MV-4-11 (cell line): ENCODE measurements around the gene PSMD12.

Experiments used
- DNase-seq: peaks from one replicate; lab custom pipeline; 2025; lab: John Stamatoyannopoulos, UW

The PSMD12 gene

GRCh38 chr17:67386965-67387551 lies 20.7 kb upstream of the PSMD12 start:
- DNase-seq: peak; percentile 47

GRCh38 chr17:67385122-67385988 lies 19.0 kb upstream of the PSMD12 start:
- no peak for DNase-seq

GRCh38 chr17:67381929-67382257 lies 15.5 kb upstream of the PSMD12 start:
- DNase-seq: no peak

GRCh38 chr17:67379251-67379630 lies 12.9 kb upstream of the PSMD12 start:
- DNase-seq: no peak

- DNase-seq: peak; percentile 66
Measured at GRCh38 chr17:67378454-67379250, 12.3 kb upstream of the PSMD12 start.

- DNase-seq: no peak
Measured at GRCh38 chr17:67377488-67378453, 11.4 kb upstream of the PSMD12 start.

GRCh38 chr17:67376737-67377487 lies 10.5 kb upstream of the PSMD12 start, which contains the start of gene PITPNC1:
Gene PITPNC1, plus strand, starts transcription at chr17:67377281.
- DNase-seq: peak; percentile 71

GRCh38 chr17:67376415-67376736 lies 10.0 kb upstream of the PSMD12 start:
- no peak for DNase-seq

GRCh38 chr17:67375716-67376115 lies 9.3 kb upstream of the PSMD12 start:
- DNase-seq: no peak

GRCh38 chr17:67375054-67375427 lies 8.7 kb upstream of the PSMD12 start:
- no peak for DNase-seq

- DNase-seq: peak; percentile 84
Measured at GRCh38 chr17:67374329-67375053, 8.1 kb upstream of the PSMD12 start.

GRCh38 chr17:67372751-67373150 lies 6.4 kb upstream of the PSMD12 start:
- DNase-seq: no peak

- DNase-seq: no peak
Measured at GRCh38 chr17:67369676-67370075, 3.3 kb upstream of the PSMD12 start.

GRCh38 chr17:67365738-67366192 lies 612 bp downstream of the PSMD12 start:
- peak; percentile 53 for DNase-seq

GRCh38 chr17:67364847-67365737 lies 1.3 kb downstream of the PSMD12 start:
- no peak for DNase-seq

GRCh38 chr17:67362173-67362572 lies 4.2 kb downstream of the PSMD12 start:
- no peak for DNase-seq

- no peak for DNase-seq
Measured at GRCh38 chr17:67360880-67361279, 5.5 kb downstream of the PSMD12 start.

GRCh38 chr17:67359960-67360791 lies 6.2 kb downstream of the PSMD12 start:
- DNase-seq: peak; percentile 39
